ENCODE results near the gene NID1.

DNA sequence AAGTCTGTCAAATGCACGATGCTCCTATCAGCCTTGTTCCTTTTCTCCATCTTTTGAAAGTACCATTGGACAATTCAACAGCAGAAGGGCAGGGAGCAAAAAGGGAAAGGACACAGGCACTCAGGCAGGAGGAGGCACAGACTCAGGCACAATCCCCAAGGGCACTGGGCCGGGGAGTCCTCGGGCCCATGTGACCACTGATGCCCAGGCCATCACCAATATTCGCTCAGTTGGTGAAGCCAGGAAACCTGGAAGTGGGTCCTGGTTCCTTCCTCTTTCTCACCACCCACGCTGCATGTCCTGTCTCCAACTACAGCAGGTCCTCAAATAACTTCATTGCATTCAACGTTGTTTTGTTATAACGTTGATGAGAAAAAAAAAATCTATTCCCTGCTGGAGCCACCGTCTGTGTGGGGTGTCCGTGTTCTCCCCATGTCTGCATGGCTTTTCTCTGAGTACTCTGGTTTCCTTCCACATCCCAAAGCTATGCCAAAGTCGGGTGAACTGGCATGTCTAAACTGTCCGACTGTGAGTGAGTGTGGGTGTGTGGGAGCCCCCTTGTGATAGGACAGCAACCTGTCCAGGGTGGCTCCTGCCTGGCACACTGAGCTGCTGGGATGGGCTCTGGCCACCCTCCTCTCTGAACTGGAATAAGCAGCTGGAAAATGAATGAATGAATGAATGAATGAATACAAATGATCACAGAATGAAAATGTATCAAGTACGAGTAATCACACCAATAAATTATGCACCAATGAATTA is 12.5 kb downstream of the NID1 start:
- TF ChIP-seq, protein P1, sequence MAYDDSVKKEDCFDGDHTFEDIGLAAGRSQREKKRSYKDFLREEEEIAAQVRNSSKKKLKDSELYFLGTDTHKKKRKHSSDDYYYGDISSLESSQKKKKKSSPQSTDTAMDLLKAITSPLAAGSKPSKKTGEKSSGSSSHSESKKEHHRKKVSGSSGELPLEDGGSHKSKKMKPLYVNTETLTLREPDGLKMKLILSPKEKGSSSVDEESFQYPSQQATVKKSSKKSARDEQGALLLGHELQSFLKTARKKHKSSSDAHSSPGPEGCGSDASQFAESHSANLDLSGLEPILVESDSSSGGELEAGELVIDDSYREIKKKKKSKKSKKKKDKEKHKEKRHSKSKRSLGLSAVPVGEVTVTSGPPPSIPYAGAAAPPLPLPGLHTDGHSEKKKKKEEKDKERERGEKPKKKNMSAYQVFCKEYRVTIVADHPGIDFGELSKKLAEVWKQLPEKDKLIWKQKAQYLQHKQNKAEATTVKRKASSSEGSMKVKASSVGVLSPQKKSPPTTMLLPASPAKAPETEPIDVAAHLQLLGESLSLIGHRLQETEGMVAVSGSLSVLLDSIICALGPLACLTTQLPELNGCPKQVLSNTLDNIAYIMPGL (CRISPR knock-in tag; IDR thresholded peaks at IDR 0.05), result no peak
- TF ChIP-seq ZNF423 (CRISPR knock-in tag; IDR thresholded peaks at IDR 0.05), result no peak
